Bronchial epithelial cell (primary cell): ENCODE results near the gene DYNLL2. TPM values are rescaled to one million over a fixed set of nuclear protein-coding genes. Genes with fewer than 3 reads are reported as not detected.
"Not testable (repeated sequence)": the region's sequence is repeated elsewhere in the genome, so short reads cannot be mapped to it uniquely, and the experiment has no call there.

Source experiments
- DNase-seq: peaks from one replicate; pipeline ENCODE4 v3.0.0-alpha.2; 2010; ENCODE audit warnings: low read depth
- FAIRE-seq: peaks from 2 replicates; lab custom pipeline; 2011; peaks lifted over from hg19 to GRCh38; lab: Jason Lieb, UNC
- H3K27me3 ChIP-seq: 2 replicates; pipeline ENCODE4 v1.5.1; 2011; ENCODE audit warnings: low read length; ENCODE audit not compliant: control insufficient read depth, insufficient read depth
- H3K36me3 ChIP-seq: 2 replicates; pipeline ENCODE4 v1.5.1; 2011; ENCODE audit warnings: low read length; ENCODE audit not compliant: control insufficient read depth, insufficient read depth
- H3K4me3 ChIP-seq: 2 replicates; pipeline ENCODE4 v1.5.1; 2011; ENCODE audit warnings: mild to moderate bottlenecking, low read depth, low read length, control low read depth
- total RNA-seq: library from RNA; depleted of rRNA; stranded (reverse); fragments of >200 nt; gene quantifications from 2 replicates; pipeline ENCODE4 v1.2.1, GENCODE V29; 2014
- TF ChIP-seq, protein P1 (sequence below): IDR thresholded peaks from 2 replicates; pipeline ENCODE4 v1.5.1; 2011; ENCODE audit warnings: mild to moderate bottlenecking, moderate library complexity, low read length, control low read depth, inconsistent platforms; ENCODE audit not compliant: insufficient read depth, severe bottlenecking

DYNLL2 gene
- total RNA-seq, 1 donor from 2014 or later, result 16.8 TPM

DNA sequence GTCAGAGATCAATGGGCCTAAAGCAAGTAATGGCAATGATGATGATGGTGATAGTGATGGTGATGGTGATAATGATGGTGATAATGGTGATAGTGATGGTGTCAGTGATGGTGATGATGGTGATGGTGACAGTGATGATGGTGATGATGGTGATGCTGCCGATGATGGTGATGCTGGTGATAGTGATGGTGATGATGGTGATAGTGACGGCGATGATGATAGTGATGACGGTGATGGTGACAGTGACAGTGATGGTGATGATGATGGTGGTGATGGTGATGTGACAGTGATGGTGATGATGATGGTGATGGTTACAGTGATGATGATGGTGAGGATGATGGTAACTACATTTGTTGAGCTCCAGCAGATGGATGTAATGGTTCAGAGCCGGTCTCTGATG, 34.2 kb downstream of the DYNLL2 start:
- peak; percentile 77 for FAIRE-seq
- H3K4me3 ChIP-seq, result no peak overlapping the region
- TF ChIP-seq, protein P1, sequence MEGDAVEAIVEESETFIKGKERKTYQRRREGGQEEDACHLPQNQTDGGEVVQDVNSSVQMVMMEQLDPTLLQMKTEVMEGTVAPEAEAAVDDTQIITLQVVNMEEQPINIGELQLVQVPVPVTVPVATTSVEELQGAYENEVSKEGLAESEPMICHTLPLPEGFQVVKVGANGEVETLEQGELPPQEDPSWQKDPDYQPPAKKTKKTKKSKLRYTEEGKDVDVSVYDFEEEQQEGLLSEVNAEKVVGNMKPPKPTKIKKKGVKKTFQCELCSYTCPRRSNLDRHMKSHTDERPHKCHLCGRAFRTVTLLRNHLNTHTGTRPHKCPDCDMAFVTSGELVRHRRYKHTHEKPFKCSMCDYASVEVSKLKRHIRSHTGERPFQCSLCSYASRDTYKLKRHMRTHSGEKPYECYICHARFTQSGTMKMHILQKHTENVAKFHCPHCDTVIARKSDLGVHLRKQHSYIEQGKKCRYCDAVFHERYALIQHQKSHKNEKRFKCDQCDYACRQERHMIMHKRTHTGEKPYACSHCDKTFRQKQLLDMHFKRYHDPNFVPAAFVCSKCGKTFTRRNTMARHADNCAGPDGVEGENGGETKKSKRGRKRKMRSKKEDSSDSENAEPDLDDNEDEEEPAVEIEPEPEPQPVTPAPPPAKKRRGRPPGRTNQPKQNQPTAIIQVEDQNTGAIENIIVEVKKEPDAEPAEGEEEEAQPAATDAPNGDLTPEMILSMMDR, result no peak

DNA sequence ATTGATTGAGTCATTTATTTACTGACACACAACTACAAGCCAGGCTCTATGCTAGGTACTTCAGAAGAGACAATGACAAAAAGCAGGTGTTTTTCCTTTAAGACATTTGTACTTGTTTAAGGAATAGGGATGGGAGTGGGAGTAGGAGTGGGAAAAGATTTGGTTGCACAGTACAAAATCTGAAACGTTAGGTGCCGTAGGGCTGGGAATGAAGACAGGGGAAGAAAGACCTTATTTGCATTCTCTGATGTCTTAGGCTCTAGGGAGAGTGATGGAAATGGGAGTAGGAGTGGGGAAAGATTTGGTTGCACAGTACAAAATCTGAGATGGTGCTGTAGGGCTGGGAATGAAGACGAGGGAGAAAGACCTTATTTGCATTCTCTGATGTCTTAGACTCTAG, 36.3 kb downstream of the DYNLL2 start:
- TF ChIP-seq, protein P1, result no peak
- Histone ChIP-seq H3K4me3 (no peak overlapping the region), H3K27me3 (no peaks in the 10 kb centered on the region), H3K36me3 (no peaks in the 10 kb centered on the region)
- DNase-seq (no peak), FAIRE-seq (no peak)

More for the DNA sequence above, 34.2 kb downstream of the DYNLL2 start:
- H3K27me3 ChIP-seq, result no peaks in the 10 kb centered on the region
- no peaks in the 10 kb centered on the region for H3K36me3 ChIP-seq
- DNase-seq, result no peak

DNA sequence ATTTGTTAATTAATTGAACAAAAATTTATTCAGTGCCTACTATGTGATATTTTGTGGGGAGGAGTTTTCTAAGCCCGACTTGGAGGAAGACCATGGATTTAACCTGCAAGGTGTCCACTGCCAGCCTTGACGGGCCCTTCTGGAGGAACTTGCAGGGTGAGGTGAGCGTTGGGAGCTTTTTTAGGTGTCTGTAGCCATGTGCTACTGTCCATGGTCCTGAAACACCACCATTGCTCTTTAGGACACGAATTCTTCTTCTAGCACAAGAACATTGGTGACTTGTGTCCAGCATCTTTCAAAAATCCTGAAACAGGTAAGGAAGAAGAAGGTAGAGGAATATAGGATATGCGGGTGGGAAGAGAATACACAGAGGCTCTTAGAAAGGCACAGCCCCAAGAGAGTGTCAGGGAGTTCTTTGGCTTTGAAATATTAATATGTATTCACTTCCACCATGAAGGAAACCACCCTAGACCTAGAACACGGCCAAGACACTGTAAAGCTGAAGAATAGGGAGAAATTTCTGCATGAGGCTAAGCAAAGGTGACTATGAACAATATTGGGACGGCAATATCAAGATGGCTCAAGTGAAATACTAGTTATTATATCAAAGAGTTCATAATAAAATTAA, 37.1 kb downstream of the DYNLL2 start:
- Histone ChIP-seq H3K27me3 (no peaks in the 10 kb centered on the region), H3K4me3 (no peak overlapping the region), H3K36me3 (no peaks in the 10 kb centered on the region)
- DNase-seq, result peak; percentile 58
- TF ChIP-seq, protein P1, result no peak
- FAIRE-seq, result no peak

DNA sequence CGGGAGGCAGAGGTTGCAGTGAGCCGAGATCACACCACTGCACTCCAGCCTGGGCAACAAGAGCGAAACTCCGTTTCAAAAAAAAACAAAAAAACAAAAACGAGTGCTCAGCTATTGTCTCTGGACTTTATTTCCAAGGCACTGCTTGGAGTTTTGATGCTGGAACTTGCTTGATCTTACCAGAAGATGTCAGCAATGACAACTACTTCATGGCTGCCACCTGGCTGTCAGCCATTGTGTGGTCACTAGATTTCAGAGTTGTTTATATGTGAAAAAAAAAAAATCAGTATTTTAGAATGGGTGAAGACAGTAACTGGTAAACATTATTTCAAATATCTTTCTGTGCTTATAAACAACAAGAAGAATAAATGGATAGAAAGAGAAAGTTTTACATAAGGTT, 38.7 kb downstream of the DYNLL2 start:
- FAIRE-seq, result no peak
- Histone ChIP-seq H3K27me3 (no peaks in the 10 kb centered on the region), H3K36me3 (no peaks in the 10 kb centered on the region), H3K4me3 (no peak overlapping the region)
- DNase-seq, result peak; percentile 35
- TF ChIP-seq, protein P1, result peak; percentile 24

DNA sequence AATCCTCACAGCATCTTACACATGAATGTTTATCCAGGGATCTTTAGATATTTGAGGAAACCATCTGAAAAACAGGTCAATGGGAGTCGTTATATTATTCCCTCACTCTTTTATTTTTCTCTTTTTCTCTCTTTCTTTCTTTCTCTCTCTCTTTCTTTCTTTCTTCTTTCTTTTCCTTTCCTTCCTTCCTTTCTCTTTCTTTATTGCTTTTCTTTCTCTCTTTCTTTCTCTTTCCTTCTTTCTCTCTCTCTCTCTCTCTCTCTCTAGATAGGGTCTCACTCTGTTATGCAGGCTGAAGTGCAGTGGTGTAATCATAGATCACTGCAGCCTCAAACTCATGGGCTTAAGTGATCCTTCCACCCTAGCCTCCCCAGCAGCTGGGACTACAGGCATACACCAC, 44.6 kb downstream of the DYNLL2 start:
- Histone ChIP-seq H3K4me3 (no peak overlapping the region), H3K27me3 (no peaks in the 10 kb centered on the region), H3K36me3 (no peaks in the 10 kb centered on the region)
- DNase-seq (no peak), FAIRE-seq (no peak)
- TF ChIP-seq, protein P1, result no peak

DNA sequence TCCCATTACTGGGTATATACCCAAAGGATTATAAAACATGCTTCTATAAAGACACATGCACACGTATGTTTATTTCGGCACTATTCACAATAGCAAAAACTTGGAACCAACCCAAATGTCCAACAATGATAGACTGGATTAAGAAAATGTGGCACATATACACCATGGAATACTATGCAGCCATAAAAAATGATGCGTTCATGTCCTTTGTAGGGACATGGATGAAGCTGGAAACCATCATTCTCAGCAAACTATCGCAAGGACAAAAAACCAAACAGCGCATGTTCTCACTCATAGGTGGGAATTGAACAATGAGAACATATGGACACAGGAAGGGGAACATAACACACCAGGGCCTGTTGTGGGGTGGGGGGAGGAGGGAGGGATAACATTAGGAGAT, 49.5 kb downstream of the DYNLL2 start:
- not testable (repeated sequence) for H3K4me3 ChIP-seq, H3K36me3 ChIP-seq, H3K27me3 ChIP-seq, DNase-seq, FAIRE-seq
